Vagina (tissue), 2 donors: ENCODE measurements around the gene RNMT.

Experiments
- POLR2A ChIP-seq, 2 donors: fragments of 450-650 bp; IDR thresholded peaks; one replicate each; pipeline ENCODE4 v1.6.1; 2017; ENCODE audit warnings: antibody characterized with exemption in 2 of 2, mild to moderate bottlenecking in 2 of 2, moderate library complexity in 2 of 2
- POLR2AphosphoS5 ChIP-seq, 2 donors: sonication (generic); formaldehyde crosslinking; IDR thresholded peaks; one replicate each; pipeline ENCODE4 v1.9.0; 2017; ENCODE audit warnings: antibody characterized with exemption in 2 of 2, mild to moderate bottlenecking in 2 of 2, low read depth in 1 of 2; ENCODE audit not compliant: insufficient read depth in 1 of 2
- TF ChIP-seq, protein P1 (sequence below), 3 experiments: fragments of 450-650 bp in 2 of 3; fragments of 200-600 bp in 1 of 3; sonication (generic) in 1 of 3; IDR thresholded peaks; one replicate each; pipeline ENCODE4 v1.5.1; 2017 to 2019; ENCODE audit warnings: antibody characterized with exemption in 3 of 3, mild to moderate bottlenecking in 2 of 3, moderate library complexity in 2 of 3

GRCh38 chr18:13756671-13757070, 30.2 kb downstream of the RNMT start:
- TF ChIP-seq, protein P1, sequence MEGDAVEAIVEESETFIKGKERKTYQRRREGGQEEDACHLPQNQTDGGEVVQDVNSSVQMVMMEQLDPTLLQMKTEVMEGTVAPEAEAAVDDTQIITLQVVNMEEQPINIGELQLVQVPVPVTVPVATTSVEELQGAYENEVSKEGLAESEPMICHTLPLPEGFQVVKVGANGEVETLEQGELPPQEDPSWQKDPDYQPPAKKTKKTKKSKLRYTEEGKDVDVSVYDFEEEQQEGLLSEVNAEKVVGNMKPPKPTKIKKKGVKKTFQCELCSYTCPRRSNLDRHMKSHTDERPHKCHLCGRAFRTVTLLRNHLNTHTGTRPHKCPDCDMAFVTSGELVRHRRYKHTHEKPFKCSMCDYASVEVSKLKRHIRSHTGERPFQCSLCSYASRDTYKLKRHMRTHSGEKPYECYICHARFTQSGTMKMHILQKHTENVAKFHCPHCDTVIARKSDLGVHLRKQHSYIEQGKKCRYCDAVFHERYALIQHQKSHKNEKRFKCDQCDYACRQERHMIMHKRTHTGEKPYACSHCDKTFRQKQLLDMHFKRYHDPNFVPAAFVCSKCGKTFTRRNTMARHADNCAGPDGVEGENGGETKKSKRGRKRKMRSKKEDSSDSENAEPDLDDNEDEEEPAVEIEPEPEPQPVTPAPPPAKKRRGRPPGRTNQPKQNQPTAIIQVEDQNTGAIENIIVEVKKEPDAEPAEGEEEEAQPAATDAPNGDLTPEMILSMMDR (IDR thresholded peaks at IDR 0.05) = no peak
- TF ChIP-seq POLR2A (IDR thresholded peaks at IDR 0.05) (no peak), POLR2AphosphoS5 (IDR thresholded peaks at IDR 0.05; ENCODE audit: insufficient read depth in 1 of 2, low read depth in 1 of 2) (no peak)
